GM12875 (cell line): ENCODE measurements around the gene EHHADH.
A peak's percentile ranks its signal among the peaks of the same experiment; 100 is the strongest.

ENCODE experiments used
- H3K4me3 ChIP-seq: one replicate; pipeline ENCODE4 v1.5.1; 2011; ENCODE audit warnings: low read depth, low read length, control low read depth
- TF ChIP-seq, protein P1 (sequence below): IDR thresholded peaks from 2 replicates; pipeline ENCODE4 v1.5.1; 2011; ENCODE audit warnings: low read depth, mild to moderate bottlenecking, control low read depth, inconsistent platforms, low read length, moderate library complexity, borderline replicate concordance; ENCODE audit not compliant: insufficient read depth

The EHHADH gene

DNA sequence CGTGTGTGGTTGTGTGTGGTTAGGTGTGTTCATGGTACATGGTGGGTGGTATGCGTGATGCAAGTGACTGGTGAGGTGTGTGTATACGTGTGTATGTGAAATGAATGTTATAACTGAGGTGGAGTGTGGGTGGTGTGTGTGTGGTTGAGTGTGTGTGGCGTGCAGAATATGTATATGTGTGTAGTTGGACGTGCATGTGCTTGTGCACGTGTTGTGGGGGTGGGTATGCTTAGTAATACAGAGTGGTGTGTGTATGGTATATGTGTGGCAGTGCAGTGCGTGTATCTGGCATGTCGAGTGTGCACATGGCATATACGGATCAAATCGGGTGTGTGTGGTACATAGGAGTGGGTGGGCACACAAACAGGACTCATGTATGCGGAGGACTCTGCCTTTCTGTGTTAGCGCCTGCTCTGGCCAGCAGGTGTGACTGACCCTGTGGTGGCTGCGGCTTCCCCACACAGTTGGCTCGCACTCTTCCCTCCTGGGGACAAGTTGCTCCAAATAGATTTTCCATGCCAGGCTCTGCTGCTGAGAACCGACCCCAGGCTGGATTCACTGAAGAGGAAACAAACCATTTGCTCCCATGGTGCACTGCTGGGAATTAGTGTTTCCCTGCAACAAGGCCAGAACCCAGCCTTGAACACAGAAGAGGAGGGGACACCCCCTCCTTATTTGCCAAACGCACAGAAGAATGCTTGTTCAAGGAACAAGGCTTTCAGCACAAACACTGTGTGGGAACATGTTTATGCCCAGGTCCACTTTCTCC is 99.8 kb downstream of the EHHADH start:
- H3K4me3 ChIP-seq, result no peak overlapping the region
- TF ChIP-seq, protein P1, sequence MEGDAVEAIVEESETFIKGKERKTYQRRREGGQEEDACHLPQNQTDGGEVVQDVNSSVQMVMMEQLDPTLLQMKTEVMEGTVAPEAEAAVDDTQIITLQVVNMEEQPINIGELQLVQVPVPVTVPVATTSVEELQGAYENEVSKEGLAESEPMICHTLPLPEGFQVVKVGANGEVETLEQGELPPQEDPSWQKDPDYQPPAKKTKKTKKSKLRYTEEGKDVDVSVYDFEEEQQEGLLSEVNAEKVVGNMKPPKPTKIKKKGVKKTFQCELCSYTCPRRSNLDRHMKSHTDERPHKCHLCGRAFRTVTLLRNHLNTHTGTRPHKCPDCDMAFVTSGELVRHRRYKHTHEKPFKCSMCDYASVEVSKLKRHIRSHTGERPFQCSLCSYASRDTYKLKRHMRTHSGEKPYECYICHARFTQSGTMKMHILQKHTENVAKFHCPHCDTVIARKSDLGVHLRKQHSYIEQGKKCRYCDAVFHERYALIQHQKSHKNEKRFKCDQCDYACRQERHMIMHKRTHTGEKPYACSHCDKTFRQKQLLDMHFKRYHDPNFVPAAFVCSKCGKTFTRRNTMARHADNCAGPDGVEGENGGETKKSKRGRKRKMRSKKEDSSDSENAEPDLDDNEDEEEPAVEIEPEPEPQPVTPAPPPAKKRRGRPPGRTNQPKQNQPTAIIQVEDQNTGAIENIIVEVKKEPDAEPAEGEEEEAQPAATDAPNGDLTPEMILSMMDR, result no peak

DNA sequence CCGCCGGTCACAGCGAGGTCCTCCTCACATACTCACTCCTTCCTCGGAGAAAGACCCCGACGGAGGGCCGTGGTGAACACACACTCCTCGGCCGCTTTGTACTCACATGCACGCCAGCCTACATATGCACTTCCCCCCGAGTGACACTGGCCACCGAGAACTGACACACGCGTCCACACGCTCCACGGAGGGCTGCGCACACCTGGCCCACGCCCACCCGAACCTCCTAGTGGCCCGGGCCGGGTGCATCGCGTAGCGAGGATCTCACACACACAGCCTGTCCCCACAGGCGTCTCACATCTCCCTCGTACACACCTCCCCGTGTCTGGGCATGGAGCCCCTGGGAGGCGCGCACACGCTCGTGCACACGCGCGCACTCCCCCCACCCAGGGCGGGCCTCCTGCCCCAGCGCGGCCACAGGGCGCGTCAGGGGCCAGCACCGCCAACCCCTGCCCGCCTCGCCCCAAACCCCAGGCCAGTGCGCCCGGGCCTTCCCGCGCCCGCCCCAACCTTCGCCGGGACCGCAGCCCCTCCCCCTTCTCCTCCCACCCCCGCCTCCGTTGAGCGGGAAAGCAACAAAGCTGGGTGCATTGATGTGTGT is 100.6 kb downstream of the EHHADH start:
- peak overlapping the region; percentile 44 for H3K4me3 ChIP-seq

DNA sequence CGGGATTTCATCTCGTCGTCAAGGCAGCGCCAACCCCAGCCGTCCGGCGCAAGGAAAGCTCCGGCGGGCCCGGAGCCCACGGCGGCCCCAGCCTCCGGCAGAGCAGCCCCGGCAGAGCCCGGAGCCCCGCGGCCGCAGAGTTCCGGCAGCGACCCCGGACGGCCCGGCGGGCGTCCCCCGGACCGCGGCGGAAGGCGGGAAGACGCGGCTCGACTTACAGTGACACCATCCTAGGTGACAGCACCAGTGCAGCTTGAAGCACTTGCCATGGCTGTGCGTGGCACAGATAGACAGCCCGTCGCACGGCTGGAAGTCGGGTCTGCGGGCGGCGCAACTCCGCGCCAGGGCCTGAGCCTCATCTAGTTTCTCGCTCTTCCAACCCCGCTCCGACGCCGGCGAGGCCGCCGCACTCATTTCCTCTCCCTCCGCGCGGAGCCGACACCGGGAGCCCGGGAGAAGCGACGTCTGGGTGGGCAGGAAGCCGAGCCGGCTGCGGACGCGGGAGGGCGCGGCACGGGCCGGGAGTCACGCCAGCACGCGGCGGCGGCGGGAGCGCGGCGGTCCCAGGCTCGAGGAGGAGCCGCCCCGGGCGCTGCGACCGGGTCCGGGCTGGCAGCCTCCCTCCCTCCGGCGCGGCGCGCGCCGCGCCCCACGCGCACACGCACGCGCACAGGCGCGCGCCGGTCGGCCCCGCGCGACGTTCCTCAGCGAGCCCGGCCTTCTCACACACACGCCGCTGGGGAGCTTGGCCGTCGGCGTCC is 101.3 kb downstream of the EHHADH start, which contains the start of gene C3orf70:
Gene C3orf70 (minus strand): TSS at position 651 of the 761 bp plus-strand sequence. CDS start 237 bp downstream, at position 414.
- peak within 1 kb of the TSS; percentile 51 for H3K4me3 ChIP-seq
- TF ChIP-seq, protein P1, result no peak

More for the DNA sequence above, 100.6 kb downstream of the EHHADH start:
- TF ChIP-seq, protein P1, result no peak

DNA sequence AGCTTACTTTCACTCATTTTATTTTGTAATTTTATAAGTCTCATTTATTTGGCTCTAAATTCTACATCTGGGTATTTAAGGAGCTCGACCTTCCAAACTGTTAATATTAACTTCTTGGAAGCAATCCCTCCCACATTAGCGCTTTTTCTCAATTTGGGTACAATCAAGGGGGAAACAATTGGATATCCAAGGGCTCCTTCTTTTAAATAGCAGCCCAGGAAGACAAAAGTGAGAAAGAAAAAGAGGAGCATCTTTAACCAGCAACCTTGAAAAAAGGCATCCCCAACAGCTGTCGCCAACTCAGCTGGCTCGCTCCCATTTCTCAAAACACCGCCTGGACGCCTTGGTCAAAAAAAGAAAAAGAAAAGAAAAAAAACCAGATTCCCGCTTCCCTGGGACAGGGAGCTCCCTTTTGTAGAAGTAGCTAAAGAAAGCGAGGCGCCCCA is 101.9 kb downstream of the EHHADH start:
- H3K4me3 ChIP-seq, result no peak overlapping the region
- TF ChIP-seq, protein P1, result no peak

DNA sequence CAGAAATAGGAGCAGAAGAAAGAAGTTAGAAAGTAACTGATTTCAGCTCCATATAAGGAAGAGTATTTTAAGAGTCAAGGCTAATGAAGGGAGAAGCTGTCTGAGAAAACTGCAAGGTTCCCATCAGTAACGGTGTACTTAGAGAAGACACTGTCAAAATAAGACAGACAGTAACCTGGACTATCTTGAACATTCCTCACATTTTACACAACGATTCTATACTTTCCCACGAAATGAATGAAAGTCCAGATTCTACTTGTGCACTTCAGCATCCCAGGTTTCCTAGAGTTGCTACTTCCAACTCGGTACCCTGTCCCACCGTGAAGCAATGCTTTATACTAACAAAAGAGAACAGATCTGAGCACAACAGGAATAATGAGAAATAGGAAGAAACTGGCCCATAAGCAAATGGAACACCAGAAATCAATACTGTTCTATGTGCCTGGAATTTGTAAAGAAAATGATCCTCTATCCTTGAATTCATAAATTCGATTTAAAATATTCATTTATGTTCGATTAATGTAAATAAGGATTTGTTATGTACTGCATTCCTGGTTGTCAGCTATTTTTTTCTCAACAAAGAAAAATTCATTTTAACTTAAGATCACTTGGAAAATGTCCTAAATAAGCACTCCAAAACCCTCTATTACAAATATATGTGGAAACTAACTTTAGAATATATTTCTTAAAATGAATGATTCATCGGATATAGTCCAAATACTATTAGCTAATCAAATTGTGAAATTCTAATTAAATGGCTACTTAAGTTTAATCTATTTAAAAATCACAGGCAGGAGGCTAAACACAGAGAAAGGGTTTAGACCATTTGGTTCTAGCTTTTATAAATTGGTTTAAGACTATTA is 102.5 kb downstream of the EHHADH start:
- TF ChIP-seq, protein P1, result no peak

DNA sequence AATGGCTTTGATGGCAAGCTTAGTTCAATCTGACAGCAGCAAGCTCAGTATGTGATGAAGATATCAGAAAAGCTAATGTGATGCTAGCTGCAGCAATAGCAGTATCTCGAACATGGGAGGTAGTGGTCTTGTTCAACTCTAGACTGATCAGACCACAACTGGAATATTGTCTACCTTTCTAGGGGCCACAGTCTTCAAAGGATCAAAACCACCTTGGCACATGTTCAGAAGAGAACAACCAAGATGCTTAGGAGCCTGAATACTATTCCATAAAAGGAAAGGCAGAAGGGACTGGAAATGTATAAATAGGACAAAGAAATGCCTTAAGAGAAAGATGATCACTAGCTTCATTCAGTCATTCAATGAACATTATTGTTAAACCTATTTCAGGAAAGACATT is 103.3 kb downstream of the EHHADH start:
- H3K4me3 ChIP-seq, result no peak overlapping the region
- TF ChIP-seq, protein P1, result no peak

More for the DNA sequence above, 102.5 kb downstream of the EHHADH start:
- no peak overlapping the region for H3K4me3 ChIP-seq
